NCI-H446 treated with DMSO at 0.1 percent for 48 hours (cell line): ENCODE measurements around the gene PITPNC1.
"Not testable (repeated sequence)": the region's sequence is repeated elsewhere in the genome, so short reads cannot be mapped to it uniquely, and the experiment has no call there.

ENCODE experiments used
- DNase-seq: peaks from one replicate; lab custom pipeline; 2025; lab: John Stamatoyannopoulos, UW

Gene PITPNC1

DNA sequence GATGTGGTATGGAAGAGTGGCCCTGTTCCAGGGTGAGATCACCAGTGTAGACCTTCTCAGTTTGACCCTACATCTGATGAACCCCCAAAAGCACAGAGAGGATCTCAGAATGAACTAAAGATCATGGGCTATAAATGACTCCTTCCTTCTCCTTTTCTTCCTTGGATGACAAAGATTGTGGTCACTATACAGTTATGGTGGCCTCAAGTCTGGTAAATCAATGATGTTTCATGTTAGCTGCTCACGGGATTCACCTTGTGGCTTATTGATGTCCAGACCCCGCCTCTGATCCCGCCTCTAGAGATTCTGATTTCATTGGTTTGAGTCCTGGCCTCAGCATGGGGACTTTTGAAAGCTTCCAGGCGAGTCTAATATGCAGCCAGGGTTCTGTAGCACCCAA, 112.2 kb downstream of the PITPNC1 start:
- no peak for DNase-seq

DNA sequence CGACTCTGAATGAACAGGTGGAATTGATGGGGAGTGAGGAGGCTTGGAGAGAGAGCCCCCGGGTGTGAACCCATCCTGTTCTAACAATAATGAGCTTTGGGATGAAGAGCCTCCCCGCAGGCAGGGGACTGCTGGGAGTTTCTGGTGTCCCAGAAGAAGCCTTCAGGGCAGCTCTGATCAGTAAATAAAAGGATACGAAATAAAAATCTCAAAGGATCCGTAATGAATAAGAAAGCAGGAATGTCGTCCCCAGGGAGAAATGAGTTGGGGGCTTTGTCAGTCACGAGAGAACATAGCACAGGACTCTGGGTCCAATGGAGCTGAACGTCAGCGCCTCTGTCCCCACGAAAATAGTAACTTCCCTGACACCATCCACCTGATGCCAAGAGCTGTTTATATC, 113.4 kb downstream of the PITPNC1 start:
- no peak for DNase-seq

DNA sequence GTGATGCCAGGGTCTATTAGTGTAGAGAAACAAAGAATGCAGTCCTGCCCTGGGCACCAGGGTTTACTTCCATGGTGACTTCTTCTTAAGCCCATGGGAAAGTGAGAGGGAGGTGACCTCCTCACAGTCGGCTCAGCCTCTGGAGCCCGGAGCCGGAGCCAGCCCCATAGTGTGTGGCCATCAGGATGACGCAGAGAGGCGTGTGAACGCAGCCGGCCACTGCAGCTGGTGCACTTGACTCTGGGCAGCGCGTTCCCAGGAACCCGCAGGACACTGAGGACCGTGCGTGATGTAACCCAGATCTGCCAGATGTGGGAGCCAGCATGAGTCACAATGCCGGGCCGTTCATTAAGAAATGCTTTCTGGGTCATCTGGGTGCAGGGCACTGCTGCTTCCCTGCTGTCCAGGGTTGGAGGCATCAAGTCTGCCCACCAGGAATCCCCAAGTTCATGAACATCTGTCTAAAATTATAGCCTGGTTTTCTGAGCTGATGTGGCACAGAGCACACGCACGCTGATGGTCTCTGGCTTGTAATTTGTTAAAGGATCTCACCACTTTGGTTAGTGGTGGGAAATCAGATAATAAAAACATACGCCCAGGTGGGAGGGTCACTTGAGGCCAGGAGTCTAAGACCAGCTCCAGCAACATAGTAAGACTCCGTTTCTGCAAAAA, 114.1 kb downstream of the PITPNC1 start:
- no peak for DNase-seq

DNA sequence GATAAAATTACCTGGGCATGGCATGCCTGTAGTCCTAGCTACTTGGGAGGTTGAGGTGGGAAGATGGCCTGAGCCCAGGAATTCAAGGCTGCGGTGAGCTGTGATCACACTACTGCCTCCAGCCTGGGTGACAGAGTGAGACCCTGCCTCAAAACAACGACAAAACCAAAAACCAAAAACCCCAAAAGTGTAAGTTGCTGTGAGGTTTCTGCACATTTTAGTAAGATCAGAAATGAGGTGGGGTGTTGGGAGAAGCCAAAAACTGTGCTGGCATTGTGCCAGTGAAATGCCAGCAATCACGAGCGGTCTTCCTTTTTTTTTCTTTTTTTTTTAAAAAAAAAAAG, 114.6 kb downstream of the PITPNC1 start:
- DNase-seq = no peak

DNA sequence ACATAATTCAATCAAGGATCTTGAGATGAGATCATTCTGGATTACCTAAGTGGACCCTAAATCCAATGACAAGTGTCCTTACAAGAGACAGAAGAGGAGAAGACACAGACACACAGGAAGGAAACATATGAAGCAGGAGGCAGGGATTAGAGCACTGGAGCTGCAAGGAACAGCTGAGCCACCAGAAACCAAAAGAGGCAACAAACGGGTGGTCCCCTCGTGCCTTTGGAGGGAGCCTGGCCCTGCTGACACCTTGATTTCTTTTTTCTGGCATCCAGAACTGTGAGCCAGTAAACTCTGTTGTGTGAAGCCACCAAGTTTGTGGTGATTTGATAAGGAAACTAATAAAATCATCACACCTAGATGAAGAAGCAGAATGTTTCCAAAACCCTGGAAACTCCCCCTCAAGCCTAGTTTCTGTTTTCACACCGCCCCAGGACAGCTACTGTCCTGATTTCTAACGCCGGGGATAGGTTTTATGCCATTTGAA, 115.2 kb downstream of the PITPNC1 start:
- DNase-seq = no peak

DNA sequence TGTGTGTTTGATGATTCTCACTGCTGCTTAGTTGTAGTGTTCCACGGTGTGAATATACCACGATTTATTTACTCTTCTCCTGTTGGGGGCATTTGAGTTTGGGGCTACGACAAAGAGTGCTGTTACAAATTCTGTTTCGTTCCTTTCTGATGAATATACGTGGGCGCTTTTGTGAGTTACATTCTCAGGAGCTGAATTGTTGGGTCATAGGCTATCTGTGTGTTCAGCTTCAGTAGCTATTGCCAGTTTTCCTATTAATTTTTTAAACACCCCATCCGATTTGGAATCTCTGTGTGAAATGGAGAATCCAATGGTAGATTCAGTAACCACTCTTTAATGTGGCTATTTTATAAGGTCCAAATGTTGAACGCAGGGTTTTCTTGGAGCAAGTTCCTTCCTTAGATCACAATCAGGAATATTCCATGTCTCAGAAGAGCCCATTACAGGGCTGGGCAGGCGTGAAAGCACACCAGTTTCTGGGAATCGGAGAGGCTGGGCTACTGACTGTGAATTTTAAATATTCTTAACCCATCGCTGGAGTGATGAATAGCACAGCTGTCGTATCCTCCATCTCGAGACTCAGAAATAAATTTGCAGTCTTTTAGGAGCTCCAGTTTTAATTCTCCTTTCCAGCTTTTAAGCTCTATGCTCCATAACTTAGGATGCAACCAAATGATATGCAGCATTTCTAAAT, 115.9 kb downstream of the PITPNC1 start:
- no peak for DNase-seq

DNA sequence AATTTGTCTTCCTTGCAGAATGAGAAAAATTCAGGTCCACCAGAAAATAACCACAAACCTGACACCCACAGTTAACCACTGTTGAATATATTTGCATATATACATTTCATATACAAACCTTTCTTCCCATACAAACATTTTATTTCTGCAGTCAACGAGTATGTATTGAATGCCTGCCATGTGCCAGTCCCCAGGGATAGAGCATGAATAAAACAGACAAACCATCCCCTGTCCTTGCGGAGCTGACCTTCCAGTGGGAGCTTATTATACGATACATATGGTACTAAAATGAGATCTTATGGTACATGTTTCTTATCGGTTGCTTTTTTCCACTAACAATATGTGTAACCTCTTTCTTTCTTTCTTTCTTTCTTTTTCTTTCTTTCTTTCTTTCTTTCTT, 116.7 kb downstream of the PITPNC1 start:
- no peak for DNase-seq

DNA sequence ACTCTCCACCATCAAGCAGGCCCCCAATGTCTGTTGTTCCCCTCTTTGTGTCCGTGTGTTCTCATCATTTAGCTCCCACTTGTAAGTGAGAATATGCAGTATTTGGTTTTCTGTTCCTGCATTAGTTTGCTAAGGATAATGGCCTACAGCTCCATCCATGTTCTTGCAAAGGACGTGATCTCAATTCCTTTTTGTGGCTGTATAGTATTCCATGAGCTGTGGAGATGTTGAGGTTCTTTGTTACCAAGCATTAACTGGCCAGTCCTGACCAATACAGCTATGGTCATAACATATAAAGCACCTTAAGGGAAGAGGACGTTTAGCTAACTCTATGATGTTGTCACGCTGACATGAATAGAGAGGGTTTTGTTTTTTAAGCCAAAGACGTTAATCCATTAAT, 118.5 kb downstream of the PITPNC1 start:
- DNase-seq = not testable (repeated sequence)

DNA sequence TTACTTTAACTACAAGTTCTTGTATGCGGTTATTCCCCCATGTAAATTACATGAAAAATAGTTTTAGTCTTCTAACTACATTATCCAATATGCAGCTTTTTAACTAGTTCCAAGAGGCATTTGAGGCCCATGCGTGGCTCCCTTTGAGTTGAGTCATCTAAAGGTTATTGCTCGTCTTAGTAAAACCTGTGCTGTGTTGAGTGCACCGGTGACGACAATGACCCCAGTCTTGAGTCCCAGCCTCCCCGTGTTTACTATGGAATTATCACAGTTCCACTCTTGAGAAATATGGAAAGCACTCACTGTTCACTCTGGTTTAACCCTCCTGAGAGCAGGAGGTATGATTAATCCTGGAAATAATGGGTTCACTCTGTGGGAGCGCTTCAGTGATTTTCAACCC, 119.2 kb downstream of the PITPNC1 start:
- DNase-seq = no peak

DNA sequence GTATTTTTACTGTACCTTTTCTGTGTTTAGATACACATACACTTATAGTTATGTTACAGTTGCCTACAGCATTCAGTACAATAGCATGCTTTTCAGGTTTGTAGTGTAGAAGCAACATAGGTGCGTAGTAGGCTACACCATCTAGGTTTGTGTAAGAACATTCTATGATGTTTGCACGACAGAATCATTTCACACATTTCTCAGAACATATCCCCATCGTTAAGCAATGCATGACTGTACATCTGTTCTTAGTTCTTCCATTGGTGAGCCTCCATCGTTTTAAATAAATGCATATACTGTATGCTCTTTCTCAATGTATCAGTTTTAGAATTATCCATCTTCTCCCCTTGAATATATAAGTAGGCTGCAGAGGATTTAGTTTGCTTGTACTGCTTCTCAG, 122.6 kb downstream of the PITPNC1 start:
- no peak for DNase-seq

DNA sequence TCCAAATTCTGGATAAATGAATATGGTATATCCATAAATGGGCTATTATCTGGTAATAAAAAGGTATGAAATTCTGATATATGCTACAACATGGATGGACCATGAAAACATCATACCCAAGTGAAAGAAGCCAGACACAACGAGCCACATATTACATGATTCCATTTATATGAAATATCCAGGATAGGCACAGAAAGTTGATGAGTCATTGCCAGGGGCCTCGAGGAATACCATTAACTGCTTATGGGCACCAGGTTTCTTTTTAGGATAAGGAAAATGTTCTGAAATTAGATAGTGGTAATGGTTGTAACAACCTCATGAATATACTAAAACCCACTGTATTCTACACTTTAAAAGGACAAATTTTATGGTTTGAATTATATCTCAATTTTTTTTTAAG, 123.2 kb downstream of the PITPNC1 start:
- DNase-seq = no peak

DNA sequence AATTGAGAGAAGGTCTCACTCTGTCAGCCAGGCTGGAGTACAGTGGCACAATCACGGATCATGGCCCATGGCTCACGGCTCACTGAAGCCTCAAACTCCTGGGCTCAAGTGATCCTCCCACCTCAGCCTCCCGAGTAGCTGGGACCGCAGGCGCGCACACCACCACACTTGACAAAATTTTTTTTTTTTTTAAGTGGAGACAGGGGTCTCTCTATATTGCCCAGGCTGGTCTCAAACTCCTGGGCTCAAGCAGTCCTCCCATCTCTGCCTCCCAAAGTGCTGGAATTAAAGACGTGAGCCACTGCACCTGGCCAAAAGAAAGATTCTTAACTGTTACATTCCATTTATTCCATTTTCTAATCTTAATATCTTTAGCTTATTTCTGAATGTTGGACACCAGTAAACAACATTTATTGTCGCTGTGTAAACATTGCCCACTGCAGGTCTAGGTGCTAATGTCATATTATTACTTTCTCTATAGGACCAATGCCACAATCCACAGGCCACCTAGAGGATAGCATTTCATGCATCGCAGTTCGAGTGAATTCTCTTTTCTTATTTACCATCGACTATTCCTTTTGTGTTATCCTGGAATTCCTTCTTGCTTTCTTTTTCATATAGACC, 123.7 kb downstream of the PITPNC1 start:
- no peak for DNase-seq

DNA sequence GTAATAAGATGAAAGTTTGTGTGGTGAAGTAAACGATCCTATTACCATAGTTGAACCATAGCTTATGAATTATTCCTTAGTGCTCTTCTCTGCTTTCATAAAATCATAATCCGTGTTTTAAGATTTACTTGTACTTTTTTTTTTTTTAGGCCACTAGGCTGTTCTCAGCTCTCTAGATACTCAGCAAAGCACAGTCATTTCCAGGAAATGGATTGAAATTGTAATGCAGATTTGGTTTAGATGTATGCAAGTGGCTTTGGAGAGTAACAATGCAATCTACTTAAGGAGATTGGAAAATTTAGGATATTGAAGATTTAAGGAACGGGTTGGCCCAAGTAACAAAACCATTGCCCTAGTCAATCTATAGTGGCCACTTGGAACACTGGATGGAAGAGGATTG, 125.1 kb downstream of the PITPNC1 start:
- DNase-seq = no peak

DNA sequence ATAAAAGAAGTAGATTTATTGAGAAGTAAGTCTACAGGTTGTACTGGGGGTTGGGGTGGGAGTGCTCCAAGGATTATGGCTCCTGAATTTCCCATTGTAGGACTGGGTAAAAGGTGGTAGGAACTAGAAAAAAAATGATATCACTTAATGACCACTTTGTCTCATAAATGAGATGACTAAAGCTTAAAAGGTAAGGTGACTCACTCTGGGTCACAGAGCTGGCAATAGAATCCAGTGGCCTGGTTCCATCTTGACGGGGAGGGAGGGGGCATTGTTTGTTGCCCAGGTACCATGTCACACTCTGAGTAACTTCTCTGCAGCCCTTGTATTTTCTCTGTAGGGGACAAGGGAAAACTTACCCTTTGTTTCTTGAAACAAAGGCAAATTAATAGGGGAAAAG, 126.1 kb downstream of the PITPNC1 start:
- DNase-seq = no peak

DNA sequence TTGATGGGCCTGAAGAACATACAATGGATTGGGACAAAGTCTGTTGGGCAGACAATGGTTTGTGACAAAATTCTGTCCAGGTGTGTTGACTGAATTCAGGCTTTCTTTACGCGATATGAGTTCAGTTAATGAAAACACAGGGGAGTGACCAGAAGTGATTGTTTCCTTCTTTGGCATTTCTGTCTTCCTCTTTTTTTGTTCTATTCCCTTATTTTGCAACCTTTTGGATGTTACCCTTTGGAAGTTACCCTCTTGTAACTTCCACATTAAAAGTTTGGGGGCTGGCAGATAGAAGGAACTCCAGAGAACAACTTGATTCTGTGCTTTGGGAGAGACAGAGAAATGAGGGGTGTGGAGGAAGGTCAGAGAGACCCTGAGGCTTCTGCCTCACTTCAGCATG, 126.7 kb downstream of the PITPNC1 start:
- no peak for DNase-seq

DNA sequence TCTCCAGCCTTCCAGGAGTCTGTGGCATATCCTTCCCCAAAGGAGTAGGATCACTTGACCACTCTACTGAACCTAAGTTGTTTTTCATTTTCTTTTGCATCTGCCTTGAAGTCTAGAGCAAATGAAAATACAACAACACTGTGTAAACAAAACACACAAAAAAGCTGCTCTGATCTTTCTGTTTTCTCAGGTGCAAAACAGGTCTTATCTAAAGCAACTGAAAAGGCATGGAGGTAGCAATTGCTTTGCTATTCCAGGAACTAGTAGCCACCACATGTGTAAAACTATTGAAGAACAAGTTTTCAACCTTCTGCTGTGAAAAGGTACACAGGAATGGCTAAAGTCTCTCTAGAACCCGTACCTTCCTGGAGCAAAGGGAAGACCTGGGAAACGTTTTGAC, 127.1 kb downstream of the PITPNC1 start:
- DNase-seq = no peak

DNA sequence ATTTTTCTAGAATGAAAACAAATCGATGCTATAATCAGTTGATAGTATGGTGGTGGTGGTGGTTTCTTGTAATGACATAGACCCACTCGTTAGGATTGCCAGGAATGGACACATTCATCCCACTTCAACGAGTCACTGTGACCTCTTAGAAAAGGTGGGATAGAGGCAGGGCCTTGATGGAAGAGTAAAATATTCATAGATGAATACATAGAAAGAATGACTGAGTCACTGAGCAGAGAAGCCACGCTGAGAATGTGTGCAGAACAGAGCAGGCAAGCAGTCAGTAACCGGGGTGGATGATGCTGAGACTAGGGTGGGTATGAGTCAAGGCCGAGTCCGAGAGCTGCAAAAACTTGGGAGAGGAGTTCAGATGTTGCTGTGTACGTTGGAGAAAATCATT, 129.9 kb downstream of the PITPNC1 start:
- no peak for DNase-seq

DNA sequence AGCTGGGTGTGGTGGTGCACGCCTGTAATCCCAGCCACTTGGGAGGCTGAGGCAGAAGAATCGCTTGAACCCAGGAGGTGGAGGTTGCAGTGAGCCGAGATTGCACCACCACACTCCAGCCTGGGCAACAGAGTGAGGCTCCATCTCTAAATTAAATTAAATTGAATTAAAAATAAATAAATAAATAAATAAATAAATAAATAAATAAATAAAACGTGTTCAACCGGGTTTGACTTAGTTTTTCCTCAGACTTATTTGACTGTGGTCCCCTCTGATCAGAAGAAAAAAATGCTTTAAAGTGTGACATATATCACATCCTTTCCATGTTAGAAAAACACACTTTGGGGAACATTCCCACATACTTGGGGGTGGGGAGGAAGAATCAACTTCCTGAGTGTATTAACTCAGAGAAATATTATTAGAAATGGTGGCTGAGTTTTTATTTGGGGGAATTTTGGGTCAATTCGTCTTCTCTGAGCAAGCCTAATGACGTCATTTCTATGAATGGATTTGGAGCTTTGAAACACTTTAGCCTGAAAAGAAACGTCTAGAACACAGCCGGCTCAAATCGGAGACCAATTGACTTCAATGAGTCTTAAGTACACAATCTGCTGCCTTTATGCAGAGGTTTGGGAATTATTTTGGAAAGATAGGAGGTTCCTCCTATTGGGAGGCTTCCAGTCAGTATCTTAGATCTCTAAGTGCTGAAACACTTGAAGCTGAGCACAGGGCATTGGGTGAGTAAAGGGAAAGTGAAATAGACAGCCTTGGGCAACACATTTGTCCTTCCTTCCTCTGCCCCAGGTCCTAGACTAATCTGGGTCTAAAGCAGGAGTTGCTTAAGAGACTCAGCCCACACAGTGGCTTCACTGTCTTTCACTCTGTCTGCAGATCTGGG, 132.6 kb downstream of the PITPNC1 start:
- DNase-seq = no peak

DNA sequence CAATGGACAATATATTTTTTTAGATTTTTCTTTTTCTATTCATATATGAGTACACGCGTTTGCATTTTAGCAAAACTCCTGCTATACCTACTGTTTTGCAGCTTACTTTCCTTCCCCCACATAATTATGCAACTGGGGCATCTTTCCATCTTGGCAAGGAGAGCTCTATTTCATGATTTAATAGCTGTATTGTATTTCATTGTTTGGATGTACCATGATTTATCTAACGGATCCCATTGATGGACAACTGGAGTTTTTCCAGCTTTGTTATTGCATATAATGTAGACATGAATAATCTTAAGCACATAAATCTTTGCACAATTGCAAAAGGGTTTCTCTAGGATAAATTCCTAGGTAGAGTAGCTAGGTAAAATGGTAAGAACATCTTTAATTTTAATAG, 133.9 kb downstream of the PITPNC1 start:
- no peak for DNase-seq

DNA sequence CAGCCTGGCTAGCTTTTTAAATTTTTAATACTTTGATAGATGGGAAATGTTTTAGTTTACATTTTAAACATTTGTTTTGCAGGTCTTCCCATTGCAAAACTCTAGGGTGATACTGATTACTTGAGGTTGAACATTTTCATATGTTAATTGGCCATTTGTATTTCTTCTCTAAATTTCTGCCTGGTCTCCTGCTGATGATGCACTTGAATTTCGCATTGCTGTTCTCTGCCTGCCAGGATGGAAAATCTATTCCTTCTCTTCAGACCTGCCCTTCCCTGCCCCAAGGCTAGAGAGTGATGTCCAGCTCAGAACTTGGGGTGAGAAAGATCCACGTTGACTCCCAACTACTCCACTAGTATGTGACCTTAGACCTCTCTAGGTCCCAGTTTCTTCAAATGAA, 134.7 kb downstream of the PITPNC1 start:
- DNase-seq = no peak

DNA sequence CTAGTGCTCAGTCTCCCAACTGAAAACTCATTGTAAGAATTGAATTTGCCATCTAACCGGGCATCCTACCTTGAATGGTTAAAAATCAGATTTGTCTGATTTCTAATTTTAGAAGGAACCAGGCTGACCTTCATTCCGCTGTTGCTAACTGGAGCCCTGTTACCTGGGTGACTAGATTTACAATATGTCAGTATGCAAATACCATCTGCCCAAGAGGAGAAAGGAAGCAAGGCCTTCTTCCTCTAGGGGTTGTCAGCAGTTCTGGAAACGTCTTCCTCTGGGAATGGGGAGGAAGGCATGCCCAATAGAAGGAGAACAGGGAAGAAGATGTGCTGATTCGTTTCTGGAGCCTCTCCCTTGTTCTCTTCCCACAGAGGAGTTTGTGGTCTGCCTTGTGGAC, 137.9 kb downstream of the PITPNC1 start:
- no peak for DNase-seq

DNA sequence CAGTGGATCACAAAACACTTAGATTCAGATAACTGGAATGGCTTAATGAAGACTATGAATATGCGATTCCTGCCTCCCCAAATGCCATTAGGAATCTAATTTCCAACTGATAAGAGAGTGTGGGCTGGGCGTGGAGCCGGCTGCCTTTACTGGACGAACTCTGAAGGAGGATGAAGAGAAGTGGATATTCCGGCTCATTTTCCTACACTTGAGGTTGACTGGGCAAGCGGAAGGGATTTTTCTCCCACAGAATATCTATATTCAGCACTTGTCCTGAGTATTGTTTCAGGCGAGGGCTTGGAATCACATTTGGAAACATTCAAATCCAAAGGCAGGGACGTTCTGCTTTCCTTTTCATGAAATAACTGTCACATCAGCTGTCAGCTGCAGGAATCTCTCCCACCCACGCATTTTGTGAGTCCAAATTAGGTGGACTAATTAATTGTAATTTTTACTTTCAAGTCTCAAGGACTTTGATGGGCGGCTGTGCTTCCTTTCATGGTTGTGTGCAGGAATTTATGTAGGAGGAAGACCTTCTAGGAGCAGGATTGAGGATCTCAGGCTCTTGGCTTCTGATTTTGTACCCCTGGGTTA, 138.5 kb downstream of the PITPNC1 start:
- no peak for DNase-seq
